Ammon's horn (tissue), 1 donor: ENCODE measurements around the gene TESK1.
"Not testable (repeated sequence)": the region's sequence is repeated elsewhere in the genome, so short reads cannot be mapped to it uniquely, and the experiment has no call there.

Experiments
- DNase-seq: peaks from one replicate; pipeline ENCODE4 v3.0.0-alpha.2; 2016; ENCODE audit warnings: low spot score

The TESK1 gene

DNA sequence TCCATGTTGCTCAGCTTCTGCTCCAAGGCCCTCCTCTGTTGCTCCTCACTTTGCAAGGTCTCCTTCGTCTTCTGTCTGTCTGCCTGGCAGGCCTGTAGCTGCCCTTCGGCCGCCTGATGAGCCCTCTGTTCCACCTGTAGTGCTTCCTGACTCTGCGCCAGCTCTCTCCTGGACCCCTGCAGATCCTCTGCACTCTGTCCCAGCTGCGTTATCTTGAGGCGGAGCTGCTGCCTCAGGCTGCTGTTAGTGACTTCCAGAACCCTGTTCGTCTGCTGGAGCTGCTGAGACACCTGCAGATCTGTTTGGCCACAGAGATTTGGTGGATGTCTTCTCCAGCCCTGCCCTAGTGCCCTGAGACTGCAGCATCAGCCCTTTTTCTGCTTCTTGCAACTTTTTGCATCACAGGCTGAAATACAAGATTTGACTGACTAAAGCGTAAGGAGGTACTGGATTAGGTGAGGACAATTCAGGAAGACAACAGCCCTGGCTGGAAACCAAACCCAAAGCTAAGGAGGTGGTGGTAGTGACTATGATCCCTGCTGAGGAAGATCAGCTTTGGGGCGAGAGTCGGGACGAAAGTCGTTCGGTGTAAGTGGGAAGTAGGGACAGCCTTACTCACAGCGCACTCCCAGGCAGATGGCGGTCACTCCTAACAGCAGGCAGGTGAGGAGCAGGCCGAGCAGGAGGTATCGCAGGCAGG is 11.1 kb downstream of the TESK1 start:
- DNase-seq: no peak

- peak; percentile 43 for DNase-seq
Observed at GRCh38 chr9:35616681-35617459, 11.8 kb downstream of the TESK1 start.

DNA sequence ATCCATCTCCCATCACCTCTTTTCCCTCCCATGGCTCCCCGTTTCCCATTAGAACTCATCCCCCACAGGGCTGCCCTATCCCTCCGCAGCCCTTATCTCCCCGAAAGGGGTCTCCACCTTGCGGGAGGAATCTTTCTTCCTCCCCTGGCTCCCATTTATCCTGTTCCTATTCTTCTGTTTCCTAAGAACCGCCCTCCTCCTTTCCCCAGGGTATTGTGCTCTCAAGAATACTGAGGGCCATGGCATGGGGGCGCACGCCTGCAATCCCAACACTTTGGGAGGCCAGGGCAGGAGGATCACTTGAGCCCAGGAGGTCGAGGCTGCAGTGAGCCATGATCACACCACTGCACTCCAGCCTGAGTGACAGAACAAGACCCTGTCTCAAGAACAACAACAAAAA is 12.5 kb downstream of the TESK1 start:
- DNase-seq: no peak

DNA sequence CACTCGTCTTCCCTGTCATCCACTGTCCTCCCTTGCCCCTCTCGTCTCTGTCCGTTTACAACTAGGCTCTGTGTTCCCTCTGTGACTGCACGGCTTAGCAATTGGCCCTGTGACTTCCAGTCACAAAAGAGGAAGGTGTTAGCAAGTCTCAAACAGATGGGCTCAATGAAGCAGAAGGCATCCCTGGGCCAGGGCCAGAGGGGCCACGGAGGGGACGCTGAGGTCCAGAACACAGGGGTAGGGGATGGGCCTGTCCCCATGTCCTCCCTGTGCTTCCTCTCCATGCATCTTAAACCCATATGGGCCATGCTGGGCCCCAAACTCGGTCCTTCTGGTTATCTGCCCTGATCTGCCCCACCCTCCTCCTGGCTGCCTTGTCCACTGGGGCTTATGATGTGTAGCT is 13.3 kb downstream of the TESK1 start, which contains the start of gene CD72:
Gene CD72 (minus strand): TSS at position 89 of the 403 bp plus-strand sequence. CDS start 110 bp downstream, outside the sequence.
- no peak for DNase-seq

- DNase-seq: no peak
Observed at GRCh38 chr9:35618854-35619799, 14.1 kb downstream of the TESK1 start.

DNA sequence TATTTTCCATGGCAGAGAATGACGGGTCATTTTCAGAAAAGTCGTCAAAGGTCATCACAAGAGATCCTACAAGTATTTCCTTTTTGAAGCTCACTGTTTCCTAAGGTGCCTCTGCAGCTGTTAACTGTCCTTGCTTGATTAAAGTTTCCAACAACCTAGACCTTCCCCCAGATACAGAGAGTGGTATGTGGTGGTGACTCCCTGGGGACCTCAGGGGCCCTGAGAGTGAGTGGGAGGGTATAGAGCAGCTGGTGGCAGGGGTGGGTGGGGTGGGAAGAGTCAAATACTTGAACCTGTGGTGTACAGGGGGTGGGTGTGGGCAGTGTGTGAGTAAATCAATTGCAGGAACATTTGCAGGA is 14.7 kb downstream of the TESK1 start:
- no peak for DNase-seq

DNA sequence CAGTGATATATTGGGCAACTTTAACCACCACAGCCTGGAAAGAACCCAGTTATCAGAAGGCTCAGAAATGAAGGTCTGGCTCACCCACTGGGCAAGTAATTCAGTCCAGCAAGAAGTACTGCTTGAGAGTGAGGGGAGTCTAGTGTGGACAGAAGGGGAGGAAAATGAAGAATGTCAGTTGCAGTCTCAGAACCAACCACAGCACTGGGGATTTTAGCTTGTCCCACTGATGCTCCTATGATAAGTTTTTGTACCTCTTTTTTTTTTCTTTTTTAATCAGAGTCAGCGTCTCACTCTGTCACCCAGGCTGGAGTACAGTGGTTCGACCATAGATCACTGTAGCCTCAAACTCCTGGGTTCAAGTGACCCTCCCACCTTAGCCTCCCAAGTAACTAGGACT is 22.5 kb downstream of the TESK1 start:
- no peak for DNase-seq

DNA sequence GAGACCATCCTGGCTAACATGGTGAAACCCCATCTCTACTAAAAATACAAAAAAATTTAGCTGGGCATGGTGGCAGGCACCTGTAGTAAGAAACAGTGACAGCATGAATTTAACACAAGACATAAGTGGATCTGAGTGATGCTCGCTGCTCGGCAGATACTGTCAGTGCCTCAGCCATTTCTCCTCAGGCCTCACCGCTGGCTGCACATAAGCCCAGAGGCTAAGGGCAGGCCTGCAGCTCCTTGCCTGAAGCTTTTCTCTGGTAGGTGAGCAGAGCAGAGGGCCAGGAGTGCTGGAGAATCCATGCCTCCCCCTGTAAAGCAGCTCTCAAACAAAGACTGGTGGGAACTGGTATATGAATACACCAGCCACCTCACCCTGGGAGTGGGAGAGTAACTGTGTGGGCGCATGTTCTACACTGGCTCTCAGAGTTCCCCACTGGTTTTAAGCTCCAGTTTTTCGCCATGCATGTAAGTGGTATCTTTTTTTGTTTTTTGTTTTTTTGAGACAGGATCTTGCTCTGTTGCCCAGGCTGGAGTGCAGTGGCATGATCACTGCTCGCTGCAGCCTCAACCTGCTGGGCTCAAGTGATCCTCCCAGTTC is 23.4 kb downstream of the TESK1 start:
- no peak for DNase-seq

DNA sequence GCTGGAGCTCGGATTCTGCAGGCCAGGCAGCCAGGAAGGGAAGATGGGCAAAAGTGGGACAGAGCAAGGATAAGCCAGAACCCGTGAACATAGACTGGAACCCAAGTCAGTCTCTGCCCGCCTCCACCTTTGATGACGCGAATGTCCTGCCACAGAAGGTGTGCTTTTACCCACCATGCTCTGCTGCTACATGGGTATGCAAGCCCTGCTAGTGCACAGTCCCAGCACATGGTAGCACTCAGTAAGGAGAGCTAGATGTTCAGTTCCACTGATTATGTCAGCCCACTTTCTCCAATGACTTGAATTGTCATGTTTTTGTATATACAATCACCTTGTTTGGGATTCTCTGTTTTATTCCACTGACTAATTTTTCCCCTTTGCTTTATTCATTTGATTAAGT is 24.5 kb downstream of the TESK1 start:
- no peak for DNase-seq

GRCh38 chr9:35635730-35636129 is 30.7 kb downstream of the TESK1 start:
- DNase-seq: no peak

- DNase-seq: no peak
Observed at GRCh38 chr9:35636135-35636876, 31.2 kb downstream of the TESK1 start.

- not testable (repeated sequence) for DNase-seq
Observed at GRCh38 chr9:35636877-35637246, 31.8 kb downstream of the TESK1 start.

DNA sequence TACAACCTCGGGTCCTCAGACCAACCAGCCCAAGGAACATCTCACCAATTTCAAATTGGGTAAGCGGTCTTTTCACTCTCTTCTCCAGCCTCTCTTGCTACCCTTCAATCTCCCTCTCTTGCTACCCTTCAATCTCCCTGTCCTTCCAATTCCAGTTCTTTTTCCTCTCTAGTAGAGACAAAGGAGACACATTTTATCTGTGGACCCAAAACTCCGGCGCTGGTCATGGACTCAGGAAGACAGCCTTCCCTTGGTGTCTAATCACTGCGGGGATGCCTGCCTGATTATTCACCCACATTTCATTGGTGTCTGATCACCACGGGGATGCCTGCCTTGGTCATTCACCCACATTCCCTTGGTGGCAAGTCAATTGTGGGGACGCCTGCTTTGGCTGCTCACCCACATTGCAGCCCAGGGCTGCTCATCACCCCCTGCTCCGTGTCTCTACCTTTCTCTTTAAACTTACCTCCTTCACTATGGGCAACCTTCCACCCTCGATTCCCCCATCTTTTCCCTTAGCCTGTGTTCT is 32.4 kb downstream of the TESK1 start:
- DNase-seq: not testable (repeated sequence)

DNA sequence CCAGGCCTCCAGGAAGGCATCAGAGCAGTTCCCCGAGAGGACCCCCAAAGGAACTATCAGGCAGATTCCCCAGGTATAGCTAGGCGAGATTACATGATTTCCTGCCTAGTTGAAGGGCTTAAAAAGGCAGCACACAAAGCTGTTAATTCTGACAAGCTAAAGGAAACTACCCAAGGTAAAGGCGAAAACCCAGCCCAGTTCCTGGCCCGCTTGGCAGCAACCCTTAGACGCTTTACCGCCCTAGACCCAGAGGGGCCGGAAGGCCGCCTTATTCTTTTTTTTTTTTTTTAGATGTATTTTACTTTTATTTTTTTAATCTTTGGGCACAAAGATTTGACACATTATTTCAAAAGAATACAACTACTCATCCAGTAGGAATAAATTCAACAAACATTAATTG is 33.7 kb downstream of the TESK1 start:
- DNase-seq: not testable (repeated sequence)

- not testable (repeated sequence) for DNase-seq
Observed at GRCh38 chr9:35639225-35639624, 34.2 kb downstream of the TESK1 start.

DNA sequence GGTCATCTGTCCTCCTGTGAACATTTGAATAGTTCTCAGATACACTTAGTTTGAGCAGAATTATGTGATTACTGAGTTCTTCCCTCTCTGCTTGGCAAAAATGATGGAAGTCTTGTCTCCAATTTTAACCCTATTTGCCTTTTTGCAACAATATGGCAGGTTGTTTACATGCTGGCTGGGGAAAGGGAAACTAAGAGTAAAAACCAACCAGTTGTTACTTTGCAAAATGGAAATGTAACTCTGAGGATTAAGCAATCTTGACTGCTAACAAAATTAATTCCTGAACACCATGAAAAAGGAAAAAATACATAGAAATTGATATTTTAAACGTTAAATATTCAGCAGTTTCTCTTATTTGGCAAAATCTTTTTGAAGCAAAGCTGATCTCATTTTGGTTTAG is 34.6 kb downstream of the TESK1 start:
- no peak for DNase-seq

DNA sequence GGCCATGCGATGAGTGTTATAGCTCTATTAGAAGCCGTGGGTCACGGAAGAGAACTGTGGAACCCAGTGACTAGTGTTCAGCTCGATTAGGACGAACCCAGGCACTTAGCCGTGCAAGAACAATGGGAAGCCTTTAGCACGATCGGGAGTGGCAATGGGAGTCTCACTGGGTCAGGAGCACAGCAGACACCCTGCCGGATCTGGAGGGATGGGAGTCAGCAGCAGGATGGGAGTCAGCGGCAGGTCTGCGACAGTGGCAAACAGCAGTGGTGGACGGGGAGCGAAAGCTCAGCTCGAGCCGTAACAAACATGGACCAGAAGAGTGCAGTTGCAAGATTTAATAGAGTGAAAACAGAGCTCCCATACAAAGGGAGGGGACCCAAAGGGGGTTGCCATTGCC is 35.4 kb downstream of the TESK1 start:
- not testable (repeated sequence) for DNase-seq

GRCh38 chr9:35641478-35641877 is 36.4 kb downstream of the TESK1 start:
- DNase-seq: not testable (repeated sequence)

GRCh38 chr9:35643046-35643445 is 38.0 kb downstream of the TESK1 start:
- DNase-seq: no peak

GRCh38 chr9:35645736-35646135 is 40.7 kb downstream of the TESK1 start:
- DNase-seq: not testable (repeated sequence)

DNA sequence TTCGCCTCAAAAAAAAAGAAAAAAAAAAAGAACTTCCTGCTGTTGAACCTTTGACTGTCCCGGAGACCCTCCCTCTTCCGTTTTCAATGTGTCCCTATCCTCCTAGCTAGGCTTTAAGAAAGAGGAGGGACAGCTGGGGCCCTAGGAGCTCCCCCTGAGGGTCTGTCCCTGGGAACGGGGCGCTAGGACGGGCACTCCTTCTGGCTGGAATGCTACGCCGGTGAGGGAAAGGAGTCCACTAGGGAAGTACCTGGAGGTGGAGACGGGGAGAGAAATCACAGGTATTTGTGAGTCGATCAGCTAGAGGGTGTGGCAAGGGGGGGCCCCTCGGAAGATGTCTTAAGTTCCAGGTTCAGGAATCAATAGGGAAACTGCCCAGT is 41.1 kb downstream of the TESK1 start:
- DNase-seq: no peak
